Measurements from ENCODE around the gene ZNF112. TPM values are rescaled to one million over a fixed set of nuclear protein-coding genes. Genes with fewer than 3 reads are reported as not detected.

Gene ZNF112
- total and polyA plus RNA-seq, 3 donors from 2014 or later: 4.0 to 9.8 (median 7.6) TPM

DNA sequence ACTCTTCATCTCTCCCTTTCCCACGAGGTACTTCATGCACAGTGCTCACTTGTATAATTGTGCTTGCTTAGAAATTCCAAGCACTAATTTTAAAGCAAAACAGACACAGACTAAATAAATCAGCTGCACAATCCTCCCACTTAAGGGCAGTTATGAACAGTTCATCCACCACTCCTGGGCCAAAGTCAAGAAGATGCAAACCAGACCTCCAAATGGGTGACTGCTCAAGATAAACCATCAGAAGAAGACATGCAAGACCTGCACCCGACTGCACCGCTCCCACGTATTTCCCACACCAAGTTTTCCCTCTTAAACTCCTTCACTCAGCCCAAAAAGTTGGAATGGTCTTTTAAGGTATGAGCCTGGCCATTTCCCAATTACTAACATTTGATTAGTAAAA lies 71.5 kb downstream of the ZNF112 start:
- Histone ChIP-seq H3K9me3 (no peaks in the 10 kb centered on the region), H3K4me1 (no peaks in the 10 kb centered on the region), H3K27me3 (no peaks in the 10 kb centered on the region), H3K4me3 (no peak overlapping the region), H3K36me3 (ENCODE audit: low read depth, missing control alignments) (no peaks in the 10 kb centered on the region), H3K27ac (no peak overlapping the region)
- TF ChIP-seq CTCF (IDR thresholded peaks at IDR 0.05) (no peak), POLR2A (IDR thresholded peaks at IDR 0.05) (no peak)
- DNase-seq: no peak
- intact Hi-C loops (cut with DNase I; ENCODE audit: low total_unique reads): no loop called here
- 63 to 64% methylated on average over 4 of the region's 4 CpGs for WGBS, 2 donors

DNA sequence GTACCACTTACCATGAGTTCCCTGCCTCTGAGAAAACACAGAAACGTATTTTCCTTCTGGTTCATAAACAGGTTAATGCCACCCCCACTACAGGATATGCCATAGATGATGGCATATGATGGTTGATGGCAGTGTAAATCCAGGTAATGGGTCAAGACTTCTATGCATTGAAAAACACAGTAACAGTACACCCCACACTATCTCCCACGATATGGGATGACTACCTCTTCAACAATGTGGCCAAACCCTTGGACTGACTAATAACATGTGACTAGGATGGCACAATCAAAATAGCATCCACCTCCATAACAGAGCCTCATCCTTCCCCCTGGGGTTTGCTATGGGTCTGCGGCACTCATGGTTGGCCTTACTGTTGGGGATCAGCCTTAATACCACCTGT lies 73.6 kb downstream of the ZNF112 start:
- H3K36me3 ChIP-seq (ENCODE audit: low read depth, missing control alignments): no peaks in the 10 kb centered on the region
- H3K4me3 ChIP-seq: no peak overlapping the region
- intact Hi-C loops (cut with DNase I; ENCODE audit: low total_unique reads): no loop called here
- 88 to 96% methylated on average over 2 to 3 of the region's 3 CpGs for WGBS, 2 donors
- H3K9me3 ChIP-seq: no peaks in the 10 kb centered on the region
- H3K27ac ChIP-seq: no peak overlapping the region
- TF ChIP-seq CTCF (IDR thresholded peaks at IDR 0.05) (no peak), POLR2A (IDR thresholded peaks at IDR 0.05) (no peak)
- no peaks in the 10 kb centered on the region for H3K27me3 ChIP-seq
- no peaks in the 10 kb centered on the region for H3K4me1 ChIP-seq
- DNase-seq: no peak

- H3K4me1 ChIP-seq: no peaks in the 10 kb centered on the region
- H3K27me3 ChIP-seq: no peaks in the 10 kb centered on the region
- TF ChIP-seq CTCF (IDR thresholded peaks at IDR 0.05): no peak
- no peak for TF ChIP-seq POLR2A (IDR thresholded peaks at IDR 0.05)
- no peak overlapping the region for H3K27ac ChIP-seq
- 83 to 86% methylated on average over 10 of the region's 10 CpGs for WGBS, 2 donors
- H3K9me3 ChIP-seq: no peaks in the 10 kb centered on the region
- no peaks in the 10 kb centered on the region for H3K36me3 ChIP-seq (ENCODE audit: low read depth, missing control alignments)
- intact Hi-C loops (cut with DNase I; ENCODE audit: low total_unique reads): no loop called here
- H3K4me3 ChIP-seq: no peak overlapping the region
- DNase-seq: no peak
Measured at GRCh38 chr19:44280916-44281315, 75.6 kb downstream of the ZNF112 start.

DNA sequence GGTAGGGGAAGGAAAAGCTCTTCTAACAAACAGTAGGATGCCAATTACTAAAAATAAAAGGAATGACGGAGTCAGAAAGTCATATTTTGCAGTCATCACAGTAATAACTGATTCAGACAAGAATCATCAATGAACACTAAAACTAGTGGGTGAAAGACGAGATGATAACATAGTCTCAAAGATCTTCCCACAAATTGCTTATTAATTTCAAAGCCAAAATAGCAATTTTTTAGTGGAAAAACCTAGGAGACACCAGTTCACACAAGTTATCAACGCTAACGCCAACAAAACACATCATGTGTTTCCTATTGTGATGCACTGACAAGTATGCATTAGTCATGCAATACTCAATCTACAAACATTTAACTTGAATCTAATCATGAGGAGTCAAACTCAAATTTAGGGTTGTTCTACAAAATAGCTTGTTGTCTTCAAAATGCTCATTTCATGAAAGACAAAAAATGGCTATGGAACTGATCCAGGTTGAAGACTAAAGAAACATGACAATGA lies 78.2 kb downstream of the ZNF112 start:
- Histone ChIP-seq H3K4me1 (no peaks in the 10 kb centered on the region), H3K9me3 (no peaks in the 10 kb centered on the region), H3K27ac (no peak overlapping the region), H3K36me3 (ENCODE audit: low read depth, missing control alignments) (no peaks in the 10 kb centered on the region), H3K27me3 (no peaks in the 10 kb centered on the region), H3K4me3 (no peak overlapping the region)
- DNase-seq: no peak
- WGBS, 2 donors: 91 to 97% methylated on average over 4 of the region's 4 CpGs
- intact Hi-C loops (cut with DNase I; ENCODE audit: low total_unique reads): no loop called here
- TF ChIP-seq POLR2A (IDR thresholded peaks at IDR 0.05) (no peak), CTCF (IDR thresholded peaks at IDR 0.05) (no peak)

GRCh38 chr19:44277331-44277730 lies 79.1 kb downstream of the ZNF112 start:
- no peak for DNase-seq
- Histone ChIP-seq H3K4me3 (no peak overlapping the region), H3K27ac (no peak overlapping the region), H3K9me3 (no peaks in the 10 kb centered on the region), H3K4me1 (no peaks in the 10 kb centered on the region), H3K27me3 (no peaks in the 10 kb centered on the region), H3K36me3 (ENCODE audit: low read depth, missing control alignments) (no peaks in the 10 kb centered on the region)
- WGBS, 2 donors: 94 to 100% methylated on average over 1 of the region's 1 CpG
- intact Hi-C loops (cut with DNase I; ENCODE audit: low total_unique reads): no loop called here
- TF ChIP-seq CTCF (IDR thresholded peaks at IDR 0.05): no peak

Measured in testis (tissue), 3 donors.